ENCODE results near the gene IDH2. TPM values are rescaled to one million over a fixed set of nuclear protein-coding genes. Genes with fewer than 3 reads are reported as not detected.

IDH2 gene
- total RNA-seq, 1 experiment from 2014 or later = 53.3 TPM

DNA sequence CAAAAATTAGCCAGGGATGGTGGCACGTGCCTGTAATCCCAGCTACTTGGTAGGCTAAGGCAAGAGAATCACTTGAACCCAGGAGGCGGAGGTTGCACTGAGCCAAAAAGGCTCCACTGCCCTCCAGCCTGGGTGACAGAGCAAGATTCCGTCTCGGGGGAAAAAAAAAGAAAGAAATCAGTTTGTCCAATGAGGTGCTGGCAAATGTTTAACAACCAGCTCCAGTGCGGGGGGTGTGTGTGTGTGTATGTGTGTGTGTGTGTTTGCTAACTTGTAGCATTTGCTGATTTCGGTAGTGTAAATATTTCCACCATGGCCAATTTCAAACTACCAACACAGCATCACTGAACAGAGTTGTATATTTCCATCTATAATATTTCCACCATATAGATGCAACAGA is 23.8 kb upstream of the IDH2 start:
- no peak for ATAC-seq
- Mint-ChIP-seq H3K4me3 (no peak overlapping the region), H3K27me3 (ENCODE audit: low read depth) (no peaks in the 10 kb centered on the region; the same call in 1 of the 2 replicates), H3K9me3 (no peaks in the 10 kb centered on the region), H3K27ac (0 out of 2 replicates have a peak overlapping the region, but pooled peaks have one; percentile 2), H3K4me1 (peaks cover 26% of the 10 kb centered on the region), H3K36me3 (no peaks in the 10 kb centered on the region)
- no peak for DNase-seq (ENCODE audit: low spot score)
- CTCF ChIA-PET = interaction anchor here (0.7 to 1.6 kb wide), 5 partner anchors 17 to 365 kb away, joined by 3 to 12 read pairs (median 5); no protein-coding TSS in a partner anchor
- TF ChIP-seq NR2C2 (CRISPR knock-in tag; IDR thresholded peaks at IDR 0.05) = no peak
- TF ChIP-seq TEAD4 (CRISPR knock-in tag; IDR thresholded peaks at IDR 0.05) = no peak
- TF ChIP-seq GTF2I (CRISPR knock-in tag; conservative IDR thresholded peaks at IDR 0.05) = no peak
- TF ChIP-seq ZNF396 (CRISPR knock-in tag; IDR thresholded peaks at IDR 0.05; ENCODE audit: borderline replicate concordance) = no peak
- TF ChIP-seq, protein P1, sequence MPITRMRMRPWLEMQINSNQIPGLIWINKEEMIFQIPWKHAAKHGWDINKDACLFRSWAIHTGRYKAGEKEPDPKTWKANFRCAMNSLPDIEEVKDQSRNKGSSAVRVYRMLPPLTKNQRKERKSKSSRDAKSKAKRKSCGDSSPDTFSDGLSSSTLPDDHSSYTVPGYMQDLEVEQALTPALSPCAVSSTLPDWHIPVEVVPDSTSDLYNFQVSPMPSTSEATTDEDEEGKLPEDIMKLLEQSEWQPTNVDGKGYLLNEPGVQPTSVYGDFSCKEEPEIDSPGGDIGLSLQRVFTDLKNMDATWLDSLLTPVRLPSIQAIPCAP (CRISPR knock-in tag; IDR thresholded peaks at IDR 0.05) = no peak
- no peak for TF ChIP-seq MAX (CRISPR knock-in tag; IDR thresholded peaks at IDR 0.05)
- TF ChIP-seq, protein P2, sequence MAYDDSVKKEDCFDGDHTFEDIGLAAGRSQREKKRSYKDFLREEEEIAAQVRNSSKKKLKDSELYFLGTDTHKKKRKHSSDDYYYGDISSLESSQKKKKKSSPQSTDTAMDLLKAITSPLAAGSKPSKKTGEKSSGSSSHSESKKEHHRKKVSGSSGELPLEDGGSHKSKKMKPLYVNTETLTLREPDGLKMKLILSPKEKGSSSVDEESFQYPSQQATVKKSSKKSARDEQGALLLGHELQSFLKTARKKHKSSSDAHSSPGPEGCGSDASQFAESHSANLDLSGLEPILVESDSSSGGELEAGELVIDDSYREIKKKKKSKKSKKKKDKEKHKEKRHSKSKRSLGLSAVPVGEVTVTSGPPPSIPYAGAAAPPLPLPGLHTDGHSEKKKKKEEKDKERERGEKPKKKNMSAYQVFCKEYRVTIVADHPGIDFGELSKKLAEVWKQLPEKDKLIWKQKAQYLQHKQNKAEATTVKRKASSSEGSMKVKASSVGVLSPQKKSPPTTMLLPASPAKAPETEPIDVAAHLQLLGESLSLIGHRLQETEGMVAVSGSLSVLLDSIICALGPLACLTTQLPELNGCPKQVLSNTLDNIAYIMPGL (CRISPR knock-in tag; IDR thresholded peaks at IDR 0.05) = no peak
- no peak for TF ChIP-seq ATF6 (CRISPR knock-in tag; IDR thresholded peaks at IDR 0.05)
- TF ChIP-seq GRHL2 (CRISPR knock-in tag; IDR thresholded peaks at IDR 0.05; ENCODE audit: insufficient replicate concordance, severe bottlenecking) = no peak
- TF ChIP-seq, protein P3, sequence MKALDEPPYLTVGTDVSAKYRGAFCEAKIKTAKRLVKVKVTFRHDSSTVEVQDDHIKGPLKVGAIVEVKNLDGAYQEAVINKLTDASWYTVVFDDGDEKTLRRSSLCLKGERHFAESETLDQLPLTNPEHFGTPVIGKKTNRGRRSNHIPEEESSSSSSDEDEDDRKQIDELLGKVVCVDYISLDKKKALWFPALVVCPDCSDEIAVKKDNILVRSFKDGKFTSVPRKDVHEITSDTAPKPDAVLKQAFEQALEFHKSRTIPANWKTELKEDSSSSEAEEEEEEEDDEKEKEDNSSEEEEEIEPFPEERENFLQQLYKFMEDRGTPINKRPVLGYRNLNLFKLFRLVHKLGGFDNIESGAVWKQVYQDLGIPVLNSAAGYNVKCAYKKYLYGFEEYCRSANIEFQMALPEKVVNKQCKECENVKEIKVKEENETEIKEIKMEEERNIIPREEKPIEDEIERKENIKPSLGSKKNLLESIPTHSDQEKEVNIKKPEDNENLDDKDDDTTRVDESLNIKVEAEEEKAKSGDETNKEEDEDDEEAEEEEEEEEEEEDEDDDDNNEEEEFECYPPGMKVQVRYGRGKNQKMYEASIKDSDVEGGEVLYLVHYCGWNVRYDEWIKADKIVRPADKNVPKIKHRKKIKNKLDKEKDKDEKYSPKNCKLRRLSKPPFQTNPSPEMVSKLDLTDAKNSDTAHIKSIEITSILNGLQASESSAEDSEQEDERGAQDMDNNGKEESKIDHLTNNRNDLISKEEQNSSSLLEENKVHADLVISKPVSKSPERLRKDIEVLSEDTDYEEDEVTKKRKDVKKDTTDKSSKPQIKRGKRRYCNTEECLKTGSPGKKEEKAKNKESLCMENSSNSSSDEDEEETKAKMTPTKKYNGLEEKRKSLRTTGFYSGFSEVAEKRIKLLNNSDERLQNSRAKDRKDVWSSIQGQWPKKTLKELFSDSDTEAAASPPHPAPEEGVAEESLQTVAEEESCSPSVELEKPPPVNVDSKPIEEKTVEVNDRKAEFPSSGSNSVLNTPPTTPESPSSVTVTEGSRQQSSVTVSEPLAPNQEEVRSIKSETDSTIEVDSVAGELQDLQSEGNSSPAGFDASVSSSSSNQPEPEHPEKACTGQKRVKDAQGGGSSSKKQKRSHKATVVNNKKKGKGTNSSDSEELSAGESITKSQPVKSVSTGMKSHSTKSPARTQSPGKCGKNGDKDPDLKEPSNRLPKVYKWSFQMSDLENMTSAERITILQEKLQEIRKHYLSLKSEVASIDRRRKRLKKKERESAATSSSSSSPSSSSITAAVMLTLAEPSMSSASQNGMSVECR (CRISPR knock-in tag; IDR thresholded peaks at IDR 0.05; ENCODE audit: borderline replicate concordance) = no peak
- no peak for TF ChIP-seq OVOL2 (CRISPR knock-in tag; IDR thresholded peaks at IDR 0.05; ENCODE audit: borderline replicate concordance)
- no peak for TF ChIP-seq TEAD1 (CRISPR knock-in tag; IDR thresholded peaks at IDR 0.05)
- POLR2A ChIA-PET = interaction anchor here (0.8 to 1.6 kb wide), 3 partner anchors 17 to 108 kb away, joined by 3 to 8 read pairs (median 4); partner anchors contain the start of genes CIB1, GDPGP1 and IDH2

- no peak for ATAC-seq
- DNase-seq (ENCODE audit: low spot score) = no peak
- CTCF ChIA-PET = no interaction called here
Observed at GRCh38 chr15:90124507-90124906, 22.2 kb upstream of the IDH2 start.

More at GRCh38 chr15:90124507-90124906, 22.2 kb upstream of the IDH2 start:
- Mint-ChIP-seq H3K9me3 (no peaks in the 10 kb centered on the region), H3K27me3 (ENCODE audit: low read depth) (no peaks in the 10 kb centered on the region; the same call in 1 of the 2 replicates), H3K27ac (no peak overlapping the region), H3K4me3 (no peak overlapping the region), H3K36me3 (no peaks in the 10 kb centered on the region), H3K4me1 (peaks cover 33% of the 10 kb centered on the region)
- POLR2A ChIA-PET = no interaction called here
- no peak for TF ChIP-seq NR3C1 (CRISPR knock-in tag; conservative IDR thresholded peaks at IDR 0.05; ENCODE audit: low read depth)
- TF ChIP-seq GABPB1 (CRISPR knock-in tag; IDR thresholded peaks at IDR 0.05) = no peak
- TF ChIP-seq STAT6 (CRISPR knock-in tag; conservative IDR thresholded peaks at IDR 0.05; ENCODE audit: low read depth) = no peak
- no peak for TF ChIP-seq ZNF512 (CRISPR knock-in tag; IDR thresholded peaks at IDR 0.05; ENCODE audit: borderline replicate concordance)
